A549 treated with RU486 at 1 μM for 4 hours (cell line): ENCODE results near the gene NUP42. TPM values are rescaled to one million over a fixed set of nuclear protein-coding genes. Genes with fewer than 3 reads are reported as not detected.

Source experiments
- total RNA-seq: library from RNA; stranded (reverse); fragments of 200-300 nt; extraction: Qiagen RNA extraction; gene quantifications from 5 replicates; pipeline ENCODE4 v1.2.3, GENCODE V29; 2022; ENCODE audit warnings: low read depth

NUP42 gene, protein sequence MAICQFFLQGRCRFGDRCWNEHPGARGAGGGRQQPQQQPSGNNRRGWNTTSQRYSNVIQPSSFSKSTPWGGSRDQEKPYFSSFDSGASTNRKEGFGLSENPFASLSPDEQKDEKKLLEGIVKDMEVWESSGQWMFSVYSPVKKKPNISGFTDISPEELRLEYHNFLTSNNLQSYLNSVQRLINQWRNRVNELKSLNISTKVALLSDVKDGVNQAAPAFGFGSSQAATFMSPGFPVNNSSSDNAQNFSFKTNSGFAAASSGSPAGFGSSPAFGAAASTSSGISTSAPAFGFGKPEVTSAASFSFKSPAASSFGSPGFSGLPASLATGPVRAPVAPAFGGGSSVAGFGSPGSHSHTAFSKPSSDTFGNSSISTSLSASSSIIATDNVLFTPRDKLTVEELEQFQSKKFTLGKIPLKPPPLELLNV
- total RNA-seq: 23.3 to 31.8 TPM (median 27.1 TPM) in 5 replicates

GRCh38 chr7:23181684-23182553 lies at the start of gene NUP42:
NUP42 (plus strand) TSS chr7:23182048; CDS start chr7:23182086, 38 bp downstream.

GRCh38 chr7:23246555-23246954 lies 64.7 kb downstream of the NUP42 start, which contains the start of gene GPNMB:
GPNMB (plus strand) TSS chr7:23246775; CDS start chr7:23246858, 83 bp downstream.

Other genes with a start within 250 kb of the NUP42 start
- 9.9 to 25.6 TPM (median 18.0 TPM) in 5 replicates for gene HYCC1, start 167.9 kb upstream of the NUP42 start, total RNA-seq
- gene KLHL7, start 76.3 kb upstream of the NUP42 start, total RNA-seq: 17.4 to 25.0 TPM (median 24.4 TPM) in 5 replicates
- gene GPNMB, start 64.7 kb downstream of the NUP42 start, total RNA-seq: 1.7 to 3.3 TPM (median 2.6 TPM) in 5 replicates
- 62.9 to 90.9 TPM (median 87.5 TPM) in 5 replicates for gene MALSU1, start 117.3 kb downstream of the NUP42 start, total RNA-seq